OCI-LY1 (cell line): ENCODE results near the gene MLLT3.

Source experiments
- EZH2 ChIP-seq: fragments of 200-600 bp; sonication (generic), shearing (Covaris generic); IDR thresholded peaks from 2 replicates; pipeline ENCODE4 v1.8.0; 2017; ENCODE audit warnings: borderline replicate concordance, mixed run types, mild to moderate bottlenecking, antibody characterized with exemption, low read length, moderate library complexity, mixed read lengths
- TF ChIP-seq, protein P1 (sequence below): fragments of 200-600 bp; sonication (generic), shearing (Covaris generic); IDR thresholded peaks from 2 replicates; pipeline ENCODE4 v1.5.1; 2017; ENCODE audit warnings: mild to moderate bottlenecking, antibody characterized with exemption, low read length, moderate library complexity, mixed read lengths

DNA sequence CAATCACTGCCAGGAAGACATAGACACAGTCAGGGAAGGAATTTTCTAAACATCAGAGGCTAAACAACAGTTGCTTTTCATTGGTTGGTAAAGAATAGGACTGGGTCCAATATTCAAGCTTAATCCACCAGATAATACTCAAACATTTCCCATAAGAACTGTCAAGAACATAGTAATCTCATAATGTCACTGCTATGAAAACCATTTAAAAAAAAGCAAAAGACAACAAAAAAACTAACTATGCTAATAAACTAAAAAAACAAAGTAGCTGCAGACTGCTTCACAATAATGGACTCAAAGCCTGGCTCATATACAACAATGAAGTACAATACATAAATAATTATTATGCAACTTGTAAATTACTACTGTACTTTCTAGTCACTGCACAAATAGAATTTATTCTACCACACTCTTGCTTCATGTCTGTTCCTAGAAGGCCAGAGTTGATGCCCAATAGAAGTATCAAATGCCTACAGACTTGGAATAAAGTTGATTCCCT lies 148.7 kb downstream of the MLLT3 start:
- TF ChIP-seq, protein P1, sequence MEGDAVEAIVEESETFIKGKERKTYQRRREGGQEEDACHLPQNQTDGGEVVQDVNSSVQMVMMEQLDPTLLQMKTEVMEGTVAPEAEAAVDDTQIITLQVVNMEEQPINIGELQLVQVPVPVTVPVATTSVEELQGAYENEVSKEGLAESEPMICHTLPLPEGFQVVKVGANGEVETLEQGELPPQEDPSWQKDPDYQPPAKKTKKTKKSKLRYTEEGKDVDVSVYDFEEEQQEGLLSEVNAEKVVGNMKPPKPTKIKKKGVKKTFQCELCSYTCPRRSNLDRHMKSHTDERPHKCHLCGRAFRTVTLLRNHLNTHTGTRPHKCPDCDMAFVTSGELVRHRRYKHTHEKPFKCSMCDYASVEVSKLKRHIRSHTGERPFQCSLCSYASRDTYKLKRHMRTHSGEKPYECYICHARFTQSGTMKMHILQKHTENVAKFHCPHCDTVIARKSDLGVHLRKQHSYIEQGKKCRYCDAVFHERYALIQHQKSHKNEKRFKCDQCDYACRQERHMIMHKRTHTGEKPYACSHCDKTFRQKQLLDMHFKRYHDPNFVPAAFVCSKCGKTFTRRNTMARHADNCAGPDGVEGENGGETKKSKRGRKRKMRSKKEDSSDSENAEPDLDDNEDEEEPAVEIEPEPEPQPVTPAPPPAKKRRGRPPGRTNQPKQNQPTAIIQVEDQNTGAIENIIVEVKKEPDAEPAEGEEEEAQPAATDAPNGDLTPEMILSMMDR = no peak
- TF ChIP-seq EZH2 = no peak
